GM03348 (cell line): Measurements from ENCODE around the gene RABAC1.
A peak's percentile ranks its signal among the peaks of the same experiment; 100 is the strongest.
"Not testable (repeated sequence)": the region's sequence is repeated elsewhere in the genome, so short reads cannot be mapped to it uniquely, and the experiment has no call there.

ENCODE experiments used
- DNase-seq: peaks from one replicate; pipeline ENCODE4 v3.0.0; 2012; ENCODE audit warnings: low spot score

Gene RABAC1, protein sequence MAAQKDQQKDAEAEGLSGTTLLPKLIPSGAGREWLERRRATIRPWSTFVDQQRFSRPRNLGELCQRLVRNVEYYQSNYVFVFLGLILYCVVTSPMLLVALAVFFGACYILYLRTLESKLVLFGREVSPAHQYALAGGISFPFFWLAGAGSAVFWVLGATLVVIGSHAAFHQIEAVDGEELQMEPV

DNA sequence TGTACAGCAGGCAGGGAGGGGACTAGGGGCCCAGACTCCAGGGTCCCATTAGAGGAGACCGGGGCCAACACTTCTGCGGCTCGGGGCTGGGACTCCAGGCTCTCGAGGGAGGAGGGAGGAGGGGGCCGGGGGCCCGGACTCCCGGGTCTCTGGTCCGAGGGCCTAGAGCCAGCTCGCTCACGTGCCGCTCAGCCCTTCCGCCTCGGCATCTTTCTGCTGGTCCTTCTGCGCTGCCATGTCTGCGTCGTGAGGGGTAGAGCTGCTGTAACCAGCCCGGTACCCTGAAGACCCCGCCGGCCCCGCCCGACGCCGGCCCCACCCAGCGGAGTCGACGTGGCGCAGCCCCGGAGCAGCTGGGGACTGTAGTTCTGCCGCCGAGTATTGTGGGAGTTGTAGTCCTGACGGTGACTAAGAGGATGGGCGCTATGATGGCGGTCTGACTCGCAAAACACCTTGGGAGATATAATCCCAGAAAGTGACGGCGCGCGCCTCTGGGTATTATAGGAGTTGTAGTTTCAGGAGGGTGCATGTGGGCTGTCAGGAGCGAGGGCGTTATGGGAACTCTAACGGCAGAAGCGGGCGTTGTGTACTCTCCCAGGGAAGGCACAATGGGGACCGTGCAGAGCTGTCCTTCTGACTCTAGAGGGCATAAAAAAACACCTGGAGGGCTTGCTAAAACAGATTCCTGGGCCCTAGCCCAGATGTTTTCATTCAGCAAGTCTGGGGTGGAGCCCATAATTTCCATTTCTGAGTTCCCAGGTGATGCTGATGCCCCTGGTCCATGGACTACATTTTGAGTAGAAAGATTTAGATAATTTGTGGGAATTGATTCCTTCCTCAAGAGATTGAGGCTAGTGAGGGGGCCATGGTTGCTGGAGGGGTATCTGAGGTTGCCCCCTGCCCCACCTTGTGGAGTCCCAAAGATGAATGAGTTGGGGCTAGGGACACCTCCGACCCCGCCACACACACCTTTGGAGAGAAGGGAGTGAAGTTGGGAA lies at the start of gene RABAC1:
Gene RABAC1, minus strand, starts transcription at position 266 of the 998 bp plus-strand sequence. Its CDS starts 29 bp downstream, at position 237.
- peak; percentile 97 for DNase-seq

- DNase-seq, result no peak
Measured at GRCh38 chr19:42006569-42006968, 47.4 kb upstream of the RABAC1 start.

DNA sequence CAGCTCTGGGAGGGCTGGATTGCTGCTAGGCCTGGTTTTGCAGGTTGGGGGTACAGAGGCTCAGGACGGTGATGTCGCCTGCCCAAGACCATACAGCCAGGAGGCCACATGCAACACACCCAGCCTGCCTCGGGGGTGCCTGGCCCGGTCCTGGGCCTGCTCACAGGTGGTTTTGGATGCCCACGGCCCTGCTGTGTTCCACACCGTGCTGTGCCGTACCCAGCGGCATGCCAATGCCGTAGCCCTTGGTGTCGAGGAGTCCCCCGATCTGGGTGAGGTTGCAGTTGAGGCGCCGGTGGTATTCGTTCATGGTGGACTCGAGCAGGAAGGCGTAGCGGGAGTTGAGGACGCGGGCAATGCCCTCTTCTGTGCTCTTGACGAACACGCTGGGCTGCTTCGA lies 46.4 kb upstream of the RABAC1 start:
- no peak for DNase-seq

- no peak for DNase-seq
Measured at GRCh38 chr19:42003506-42004294, 44.6 kb upstream of the RABAC1 start.

GRCh38 chr19:41999878-42000208 lies 40.7 kb upstream of the RABAC1 start:
- DNase-seq, result no peak

DNA sequence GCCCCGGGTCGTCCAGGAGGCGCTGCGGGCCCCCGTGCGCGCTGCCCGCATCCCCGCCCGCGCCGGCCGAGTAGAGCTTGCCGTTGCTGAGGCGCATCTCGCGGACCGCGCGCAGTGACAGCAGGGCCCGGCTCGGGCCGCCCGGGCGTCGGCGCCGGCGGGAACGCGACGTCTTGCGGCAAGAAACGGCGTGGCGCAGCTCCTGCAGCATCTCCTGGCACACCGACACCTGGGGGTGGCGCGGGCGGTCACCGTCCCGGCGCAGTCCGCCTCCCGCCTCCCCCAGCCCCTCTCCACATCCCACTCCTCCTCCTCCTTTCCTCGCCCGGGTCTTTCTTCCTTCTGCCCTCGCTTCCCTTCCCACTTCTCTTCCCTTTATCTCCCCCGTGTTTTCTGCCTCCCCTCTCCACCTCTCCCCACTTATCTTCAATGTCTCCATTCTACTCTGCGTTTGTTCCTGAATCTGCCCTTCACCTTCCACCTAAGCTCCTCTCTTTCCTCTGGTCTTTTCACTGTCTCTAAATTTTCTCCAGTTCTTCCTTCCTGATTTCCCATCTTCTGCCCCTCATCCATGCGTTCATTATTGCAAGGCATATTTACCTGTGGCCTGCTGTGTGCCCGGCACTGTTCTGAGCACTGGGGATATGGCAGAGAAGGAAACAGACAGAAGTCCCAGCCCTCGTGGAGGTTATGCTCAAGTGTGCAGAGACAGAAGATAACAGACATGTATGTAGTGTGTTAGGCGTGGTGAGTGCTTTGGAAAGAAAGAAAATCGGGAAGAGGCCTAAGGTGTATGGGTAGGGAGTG lies 40.2 kb upstream of the RABAC1 start:
- DNase-seq, result no peak

DNA sequence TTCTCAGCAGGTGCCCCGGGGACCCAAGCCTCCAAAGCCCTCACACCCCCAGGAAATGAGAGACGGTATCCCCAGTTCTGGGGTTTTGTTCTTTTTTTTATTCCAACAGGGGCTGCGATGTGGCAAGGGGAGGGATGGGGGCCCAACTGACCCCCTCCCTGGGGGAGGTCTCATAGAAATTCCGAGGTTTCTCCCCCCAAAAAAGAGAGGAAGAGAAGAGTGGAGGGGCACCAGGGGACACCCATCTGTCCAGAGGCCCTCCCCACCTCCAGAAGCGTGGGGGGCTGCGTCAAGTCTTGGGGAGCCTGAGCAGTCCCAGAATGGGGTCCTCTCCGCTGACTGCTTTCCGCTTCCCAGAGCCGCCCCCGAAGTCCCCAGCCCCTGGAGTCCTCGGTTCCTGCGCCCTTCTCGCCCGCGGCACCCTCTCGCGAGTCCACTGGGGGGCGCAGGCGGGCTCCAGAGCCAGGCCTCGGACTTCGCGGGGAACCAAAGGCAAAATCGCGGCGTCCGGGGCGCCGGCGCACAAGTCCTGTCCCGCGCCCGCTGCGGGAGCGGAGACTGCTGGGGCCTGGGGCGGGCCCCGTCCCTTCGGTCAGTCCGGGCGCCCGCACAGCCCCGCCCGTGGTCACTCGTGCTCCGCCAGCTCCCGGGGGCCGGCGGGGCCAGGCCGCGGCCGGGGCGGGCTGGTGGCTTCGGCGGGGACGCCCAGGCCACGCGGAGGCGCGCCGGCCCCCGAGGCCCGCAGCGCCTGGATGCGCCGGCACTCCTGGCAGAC lies 39.3 kb upstream of the RABAC1 start:
- peak; percentile 89 for DNase-seq

DNA sequence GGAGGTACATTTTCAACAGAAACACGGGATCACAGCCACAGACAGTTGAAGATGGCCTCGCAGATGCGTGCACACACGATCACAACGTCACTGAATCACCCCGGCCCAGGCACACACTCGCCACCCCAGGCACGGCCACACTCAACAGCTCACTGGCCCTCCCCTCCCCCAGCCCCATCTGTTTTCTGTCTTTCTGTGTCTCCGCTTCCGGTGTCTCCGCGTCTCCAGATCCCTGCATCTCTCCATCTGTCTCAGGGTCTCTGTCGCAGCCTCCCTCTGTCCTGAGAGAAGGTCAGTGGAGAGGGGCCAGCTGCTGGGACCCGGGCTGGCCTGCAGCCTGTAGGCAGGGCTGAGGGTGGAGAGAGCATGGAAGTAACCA lies 38.7 kb upstream of the RABAC1 start:
- no peak for DNase-seq

DNA sequence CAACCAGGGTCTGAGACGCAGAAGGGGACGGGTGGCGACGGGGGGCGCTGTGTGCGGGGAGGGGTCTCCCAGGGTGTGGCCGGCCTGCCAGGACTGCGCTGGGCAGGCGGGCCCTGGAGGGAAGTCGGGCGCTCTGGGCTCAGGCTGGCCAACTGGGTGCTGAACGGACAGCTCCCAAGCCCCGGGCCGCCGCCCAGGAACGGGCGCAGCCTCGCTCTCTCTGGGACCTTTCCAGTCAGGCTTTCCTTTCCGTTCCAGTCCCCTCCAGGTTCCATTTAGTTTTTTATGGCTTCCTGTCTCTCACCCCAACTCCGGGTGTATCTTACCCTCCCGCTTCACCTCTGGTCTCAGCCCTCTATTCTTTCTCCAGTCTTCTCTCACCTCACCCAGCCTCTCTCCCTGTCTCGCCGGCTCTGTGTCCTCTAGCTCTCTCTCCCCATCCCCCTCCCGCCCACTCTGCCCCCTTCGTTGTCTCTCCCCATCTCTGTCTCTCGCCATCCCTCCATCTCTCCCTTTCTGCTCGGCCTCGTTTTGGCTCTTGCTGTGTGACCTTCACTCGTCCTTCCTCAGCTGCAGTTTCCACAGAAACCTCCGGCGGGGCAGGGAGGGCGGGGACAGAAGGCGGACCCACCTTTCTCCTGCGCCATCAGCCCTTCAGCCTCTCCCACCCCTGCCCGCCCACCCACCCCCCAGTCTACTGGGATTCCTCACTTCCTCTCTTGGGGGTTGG lies 38.2 kb upstream of the RABAC1 start:
- DNase-seq, result peak; percentile 91

GRCh38 chr19:41995959-41996797 lies 37.1 kb upstream of the RABAC1 start:
- no peak for DNase-seq

DNA sequence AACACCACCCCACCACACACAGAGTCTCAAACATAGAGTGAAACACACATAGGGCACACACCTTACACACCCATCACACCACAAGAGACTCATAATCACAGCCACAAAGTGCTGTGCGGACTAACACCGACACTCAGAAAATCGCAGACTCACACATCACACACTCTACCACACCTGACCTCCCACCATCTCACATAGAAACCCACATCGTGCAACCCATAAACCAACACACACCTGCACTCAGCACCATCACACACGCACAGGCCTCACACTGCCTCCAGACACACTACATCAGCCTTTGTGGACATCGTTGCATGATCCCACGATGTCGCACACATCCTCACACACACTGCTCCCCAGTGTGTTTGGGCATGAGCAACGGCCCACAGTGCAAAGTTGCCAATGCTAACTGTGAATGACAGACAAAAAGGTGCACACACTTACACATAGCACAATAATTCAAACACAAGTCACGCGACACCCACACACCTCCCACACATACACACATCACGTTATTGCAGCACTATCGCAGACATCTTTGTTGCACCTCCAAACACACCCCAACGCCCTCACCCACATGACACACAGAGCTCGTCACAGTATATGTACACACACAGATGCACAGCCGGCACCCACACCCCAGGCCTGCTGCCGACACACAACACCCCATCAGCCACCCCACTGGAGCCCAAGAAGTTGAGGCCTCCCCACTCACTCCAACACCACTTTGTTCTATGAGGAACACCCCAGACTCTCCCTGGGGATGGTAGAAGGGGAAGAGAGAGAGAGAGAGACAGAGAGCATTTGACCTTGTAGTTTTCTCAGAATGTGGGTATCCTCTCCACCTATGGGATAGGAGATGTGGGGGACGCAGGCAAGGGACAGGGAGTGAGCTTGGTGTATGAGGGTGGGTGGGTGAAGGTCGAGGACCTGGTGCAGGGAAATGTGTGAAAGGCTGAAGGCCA lies 36.2 kb upstream of the RABAC1 start:
- DNase-seq, result no peak

GRCh38 chr19:41994521-41994971 lies 35.4 kb upstream of the RABAC1 start:
- no peak for DNase-seq

- peak; percentile 93 for DNase-seq
Measured at GRCh38 chr19:41993612-41994483, 34.7 kb upstream of the RABAC1 start, which contains the start of gene ATP1A3. Gene ATP1A3, minus strand, starts transcription at chr19:41994230. Its CDS starts 154 bp downstream, at chr19:41994076.

- not testable (repeated sequence) for DNase-seq
Measured at GRCh38 chr19:41991925-41992569, 32.9 kb upstream of the RABAC1 start.

DNA sequence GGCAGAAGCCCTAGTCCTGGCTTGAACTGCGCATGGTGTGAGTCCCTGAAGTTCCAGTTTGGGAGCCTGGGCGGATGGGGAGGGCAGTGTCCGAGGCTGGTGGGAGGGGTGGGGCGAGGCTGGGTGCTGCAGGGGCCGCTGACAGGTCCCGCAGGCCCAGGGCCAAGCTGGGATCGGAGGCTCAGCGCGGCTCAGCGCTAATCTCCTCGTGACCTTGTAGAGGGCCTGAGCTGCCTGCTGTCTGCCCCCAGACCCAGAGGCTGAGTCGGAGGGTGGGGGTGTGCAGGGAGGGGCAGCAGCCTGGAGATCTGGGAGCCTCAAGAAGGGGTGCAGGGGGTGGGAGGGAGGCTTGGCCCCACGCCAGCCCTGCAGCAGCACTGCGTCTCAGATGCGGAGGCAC lies 31.9 kb upstream of the RABAC1 start:
- DNase-seq, result no peak

DNA sequence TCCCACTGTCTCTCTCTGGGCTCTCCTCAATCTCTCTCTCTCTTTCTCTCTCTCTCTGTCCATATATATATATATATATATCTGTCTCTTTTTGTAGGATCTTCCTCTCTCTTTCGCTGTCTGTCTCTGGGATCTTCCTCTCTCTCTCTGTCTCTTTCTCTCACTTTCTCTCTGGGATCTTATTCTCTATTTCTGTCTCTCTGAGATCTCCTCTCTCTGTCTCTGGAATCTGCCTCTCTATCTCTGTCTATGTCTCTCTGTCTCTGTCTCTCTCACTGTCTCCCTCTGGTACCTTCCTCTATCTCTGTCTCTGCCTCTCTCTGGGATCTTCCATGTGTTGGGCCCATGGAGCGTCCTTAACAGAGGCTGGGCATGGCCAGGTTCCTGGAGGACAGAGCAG lies 31.5 kb upstream of the RABAC1 start:
- no peak for DNase-seq
